Activated naive CD8-positive, alpha-beta T cell treated with anti-CD3 and anti-CD28 coated beads, Interleukin-2, amount 50 U/mL, for 24 hours (primary cell): ENCODE results near the gene TTC7B.
A peak's percentile ranks its signal among the peaks of the same experiment; 100 is the strongest.
"Not testable (repeated sequence)": the region's sequence is repeated elsewhere in the genome, so short reads cannot be mapped to it uniquely, and the experiment has no call there.

Source experiments
- ATAC-seq: fragments of 150-1000 bp; cut with Tn5 transposase; one replicate; pipeline ENCODE4 v1.10.0; 2021
- DNase-seq: peaks from one replicate; pipeline ENCODE4 v3.0.0; 2021
- H3K27ac Mint-ChIP-seq: one replicate; pipeline ENCODE4 v1.8.0; 2021; ENCODE audit warnings: mild to moderate bottlenecking, mixed read lengths
- H3K27me3 Mint-ChIP-seq: one replicate; pipeline ENCODE4 v1.8.0; 2021; ENCODE audit warnings: mixed read lengths
- H3K36me3 Mint-ChIP-seq: one replicate; pipeline ENCODE4 v1.8.0; 2021; ENCODE audit warnings: low read depth, mixed read lengths
- H3K4me1 Mint-ChIP-seq: one replicate; pipeline ENCODE4 v1.8.0; 2021; ENCODE audit warnings: mixed read lengths
- H3K4me3 Mint-ChIP-seq: one replicate; pipeline ENCODE4 v1.8.0; 2021; ENCODE audit warnings: mild to moderate bottlenecking, moderate library complexity, mixed read lengths
- H3K9me3 Mint-ChIP-seq: one replicate; pipeline ENCODE4 v1.8.0; 2021; ENCODE audit warnings: mixed read lengths

Gene TTC7B

DNA sequence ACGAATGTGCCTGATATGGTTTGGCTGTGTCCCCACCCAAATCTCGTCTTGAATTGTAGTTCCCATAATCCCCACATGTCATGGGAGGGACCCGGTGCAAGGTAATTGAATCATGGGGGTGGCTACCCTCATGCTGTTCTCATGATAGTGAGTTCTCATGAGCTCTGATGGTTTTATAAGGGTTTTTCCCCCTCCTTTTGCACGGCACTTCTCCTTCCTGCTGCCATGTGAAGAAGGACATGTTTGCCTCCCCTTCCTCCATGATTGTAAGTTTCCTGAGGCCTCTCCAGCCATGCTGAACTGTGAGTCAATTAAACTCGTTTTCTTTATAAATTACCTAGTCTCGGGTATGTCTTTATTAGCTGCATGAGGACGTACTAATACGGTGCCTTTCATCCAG, 289.7 kb downstream of the TTC7B start:
- not testable (repeated sequence) for H3K36me3 Mint-ChIP-seq, H3K4me1 Mint-ChIP-seq, H3K27ac Mint-ChIP-seq, H3K27me3 Mint-ChIP-seq, H3K4me3 Mint-ChIP-seq, ATAC-seq, DNase-seq
- H3K9me3 Mint-ChIP-seq, result peaks cover 16% of the 10 kb centered on the region

GRCh38 chr14:90525353-90526028, 290.7 kb downstream of the TTC7B start:
- not testable (repeated sequence) for H3K36me3 Mint-ChIP-seq, H3K27me3 Mint-ChIP-seq, H3K4me1 Mint-ChIP-seq, H3K4me3 Mint-ChIP-seq, DNase-seq, H3K27ac Mint-ChIP-seq
- H3K9me3 Mint-ChIP-seq, result peaks cover 16% of the 10 kb centered on the region
- ATAC-seq, result peak; percentile 53

GRCh38 chr14:90523961-90524875, 292.0 kb downstream of the TTC7B start:
- H3K27me3 Mint-ChIP-seq, result peaks cover 8% of the 10 kb centered on the region
- DNase-seq (no peak), ATAC-seq (no peak)
- H3K27ac Mint-ChIP-seq, result no peak overlapping the region
- peaks cover 16% of the 10 kb centered on the region for H3K9me3 Mint-ChIP-seq
- H3K4me1 Mint-ChIP-seq, result no peaks in the 10 kb centered on the region
- H3K4me3 Mint-ChIP-seq, result no peak overlapping the region
- peaks cover 8% of the 10 kb centered on the region for H3K36me3 Mint-ChIP-seq

GRCh38 chr14:90523544-90523943, 292.7 kb downstream of the TTC7B start:
- no peak for DNase-seq
- no peak overlapping the region for H3K4me3 Mint-ChIP-seq
- no peak overlapping the region for H3K27ac Mint-ChIP-seq
- peaks cover 16% of the 10 kb centered on the region for H3K9me3 Mint-ChIP-seq
- no peaks in the 10 kb centered on the region for H3K4me1 Mint-ChIP-seq
- peaks cover 6% of the 10 kb centered on the region for H3K36me3 Mint-ChIP-seq
- ATAC-seq, result no peak
- peaks cover 4% of the 10 kb centered on the region for H3K27me3 Mint-ChIP-seq

- no peak overlapping the region for H3K4me3 Mint-ChIP-seq
- DNase-seq (no peak), ATAC-seq (no peak)
- no peaks in the 10 kb centered on the region for H3K4me1 Mint-ChIP-seq
- no peak overlapping the region for H3K27ac Mint-ChIP-seq
- H3K9me3 Mint-ChIP-seq, result peaks cover 16% of the 10 kb centered on the region
- peaks cover 2% of the 10 kb centered on the region for H3K27me3 Mint-ChIP-seq
- peaks cover 4% of the 10 kb centered on the region for H3K36me3 Mint-ChIP-seq
Measured at GRCh38 chr14:90522571-90523191, 293.5 kb downstream of the TTC7B start.

GRCh38 chr14:90521930-90522483, 294.2 kb downstream of the TTC7B start:
- peaks cover 12% of the 10 kb centered on the region for H3K9me3 Mint-ChIP-seq
- ATAC-seq, result no peak
- H3K4me3 Mint-ChIP-seq, result no peak overlapping the region
- no peak overlapping the region for H3K27ac Mint-ChIP-seq
- peaks cover 4% of the 10 kb centered on the region for H3K36me3 Mint-ChIP-seq
- no peak for DNase-seq
- no peaks in the 10 kb centered on the region for H3K4me1 Mint-ChIP-seq
- H3K27me3 Mint-ChIP-seq, result peaks cover 2% of the 10 kb centered on the region

DNA sequence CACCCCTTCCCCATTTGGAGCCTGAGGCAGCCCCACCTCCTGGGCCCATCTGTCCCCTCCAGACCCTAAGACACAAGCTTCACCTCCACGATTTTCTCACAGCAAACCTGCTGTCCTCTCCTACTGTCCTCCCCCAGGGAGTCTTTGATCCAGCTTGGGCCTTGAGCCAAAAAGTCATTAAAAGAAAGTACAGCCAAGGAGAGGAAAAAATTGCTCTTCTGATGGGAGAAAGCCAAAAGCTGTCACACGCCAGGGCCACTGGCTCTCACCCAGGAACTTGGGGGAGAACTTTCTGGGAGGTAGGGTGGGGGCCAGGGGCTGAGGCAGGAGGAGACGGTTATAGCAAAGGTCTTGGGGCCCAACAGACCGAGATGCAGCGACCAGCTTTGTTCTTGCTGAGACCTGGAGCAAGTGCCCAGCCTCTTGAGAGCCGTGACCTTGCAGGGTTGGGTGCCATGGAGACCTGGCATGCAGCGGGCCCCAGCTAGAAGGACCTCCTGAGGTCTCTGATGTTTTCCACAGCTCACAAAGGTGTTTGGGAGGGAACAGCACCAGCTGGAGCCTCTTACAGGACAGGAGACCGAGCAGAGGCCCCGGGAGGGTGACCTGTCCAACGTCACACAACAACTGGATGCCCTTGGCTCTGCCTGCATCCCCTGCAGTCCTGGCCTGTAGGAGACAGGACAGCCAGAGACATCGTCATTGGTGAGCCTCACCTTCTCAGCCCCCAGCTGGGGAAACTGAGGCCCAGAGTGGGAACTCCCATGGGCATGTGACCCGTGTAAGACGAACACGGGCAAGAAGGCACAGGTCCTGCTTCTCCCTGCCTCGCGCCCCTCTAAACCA, 294.9 kb downstream of the TTC7B start:
- peaks cover 5% of the 10 kb centered on the region for H3K9me3 Mint-ChIP-seq
- no peak for ATAC-seq
- no peaks in the 10 kb centered on the region for H3K27me3 Mint-ChIP-seq

DNA sequence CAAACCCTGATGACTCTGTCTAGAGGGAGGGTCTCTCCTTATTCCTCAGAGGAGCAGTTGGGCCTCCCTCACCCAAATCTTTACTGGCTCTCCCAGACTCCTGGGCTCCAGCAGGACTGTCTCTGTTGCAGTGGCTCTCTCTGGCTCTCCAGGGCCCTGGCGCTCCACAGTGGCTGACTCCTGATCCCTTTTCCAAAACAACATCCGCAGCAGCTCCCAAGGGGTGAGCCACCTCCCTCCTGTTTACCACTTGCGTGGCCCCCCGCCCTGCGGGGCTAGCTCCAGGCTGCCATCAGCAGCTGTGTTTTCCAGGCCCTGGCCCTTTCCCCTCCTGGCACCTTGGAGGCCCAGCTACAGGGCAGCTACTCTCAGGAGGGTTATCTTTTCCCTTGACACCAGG, 295.9 kb downstream of the TTC7B start:
- DNase-seq (no peak), ATAC-seq (no peak)
- Mint-ChIP-seq H3K9me3 (no peaks in the 10 kb centered on the region), H3K4me1 (no peaks in the 10 kb centered on the region), H3K36me3 (no peaks in the 10 kb centered on the region), H3K27ac (no peak overlapping the region), H3K4me3 (no peak overlapping the region), H3K27me3 (no peaks in the 10 kb centered on the region)

More for the DNA sequence above, 294.9 kb downstream of the TTC7B start:
- DNase-seq, result no peak
- H3K36me3 Mint-ChIP-seq, result no peaks in the 10 kb centered on the region
- no peaks in the 10 kb centered on the region for H3K4me1 Mint-ChIP-seq
- no peak overlapping the region for H3K4me3 Mint-ChIP-seq
- H3K27ac Mint-ChIP-seq, result no peak overlapping the region

DNA sequence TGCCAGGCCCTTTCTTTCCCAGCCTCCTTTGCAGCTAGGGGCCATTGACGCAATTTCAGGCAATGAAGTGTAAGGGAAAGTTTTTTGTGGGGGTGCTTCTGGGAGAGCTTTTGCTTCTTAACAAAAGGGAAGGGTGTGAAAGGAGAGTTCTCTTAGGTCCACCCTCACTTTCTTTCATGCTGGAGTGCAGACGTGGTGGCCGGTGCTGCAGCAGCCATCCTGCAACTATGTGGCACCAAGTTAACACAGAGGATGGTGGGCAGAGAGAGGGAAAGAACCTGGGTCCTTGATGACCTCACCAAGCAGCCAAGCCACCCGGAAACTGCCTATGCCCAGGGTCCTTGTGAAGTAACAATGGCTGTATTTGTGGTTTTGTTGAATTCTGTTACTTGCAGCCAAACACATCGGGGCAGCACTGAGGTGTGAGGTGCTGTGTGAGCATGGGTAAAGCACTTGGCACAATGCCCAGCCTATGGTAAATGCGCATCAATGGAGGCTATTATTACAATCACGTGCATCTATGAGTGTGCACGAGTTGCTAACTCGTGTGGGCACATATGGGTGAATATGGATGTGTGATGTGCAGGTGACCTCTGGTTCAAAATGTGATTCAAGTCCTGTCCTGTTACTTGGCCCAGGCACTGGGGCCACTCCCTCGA, 296.8 kb downstream of the TTC7B start:
- Mint-ChIP-seq H3K4me1 (no peaks in the 10 kb centered on the region), H3K36me3 (no peaks in the 10 kb centered on the region), H3K9me3 (no peaks in the 10 kb centered on the region), H3K27me3 (no peaks in the 10 kb centered on the region), H3K4me3 (no peak overlapping the region), H3K27ac (no peak overlapping the region)
- ATAC-seq (no peak), DNase-seq (no peak)

DNA sequence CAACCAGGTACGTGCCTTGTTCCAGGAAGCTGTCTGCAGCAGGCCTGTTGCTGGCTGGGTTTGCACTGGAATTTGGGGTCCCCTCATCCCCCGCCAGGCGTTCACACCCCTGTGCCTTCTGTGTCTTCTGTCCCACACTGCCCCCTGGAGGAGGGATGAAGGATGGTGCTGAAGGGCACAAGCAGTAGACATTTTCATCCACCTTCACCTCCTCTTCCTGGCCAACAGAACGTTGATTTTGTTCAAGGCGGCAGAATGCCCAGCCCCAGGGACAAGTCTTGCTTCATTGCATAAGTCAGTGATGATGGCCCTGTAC, 297.3 kb downstream of the TTC7B start:
- Mint-ChIP-seq H3K27ac (no peak overlapping the region), H3K4me3 (no peak overlapping the region), H3K9me3 (no peaks in the 10 kb centered on the region), H3K27me3 (no peaks in the 10 kb centered on the region), H3K36me3 (no peaks in the 10 kb centered on the region), H3K4me1 (no peaks in the 10 kb centered on the region)
- DNase-seq (peak; percentile 55), ATAC-seq (peak; percentile 35)

- Mint-ChIP-seq H3K36me3 (no peaks in the 10 kb centered on the region), H3K4me1 (no peaks in the 10 kb centered on the region), H3K27ac (no peak overlapping the region), H3K27me3 (no peaks in the 10 kb centered on the region), H3K9me3 (no peaks in the 10 kb centered on the region), H3K4me3 (no peak overlapping the region)
- ATAC-seq (no peak), DNase-seq (no peak)
Measured at GRCh38 chr14:90518069-90518940, 297.9 kb downstream of the TTC7B start.

DNA sequence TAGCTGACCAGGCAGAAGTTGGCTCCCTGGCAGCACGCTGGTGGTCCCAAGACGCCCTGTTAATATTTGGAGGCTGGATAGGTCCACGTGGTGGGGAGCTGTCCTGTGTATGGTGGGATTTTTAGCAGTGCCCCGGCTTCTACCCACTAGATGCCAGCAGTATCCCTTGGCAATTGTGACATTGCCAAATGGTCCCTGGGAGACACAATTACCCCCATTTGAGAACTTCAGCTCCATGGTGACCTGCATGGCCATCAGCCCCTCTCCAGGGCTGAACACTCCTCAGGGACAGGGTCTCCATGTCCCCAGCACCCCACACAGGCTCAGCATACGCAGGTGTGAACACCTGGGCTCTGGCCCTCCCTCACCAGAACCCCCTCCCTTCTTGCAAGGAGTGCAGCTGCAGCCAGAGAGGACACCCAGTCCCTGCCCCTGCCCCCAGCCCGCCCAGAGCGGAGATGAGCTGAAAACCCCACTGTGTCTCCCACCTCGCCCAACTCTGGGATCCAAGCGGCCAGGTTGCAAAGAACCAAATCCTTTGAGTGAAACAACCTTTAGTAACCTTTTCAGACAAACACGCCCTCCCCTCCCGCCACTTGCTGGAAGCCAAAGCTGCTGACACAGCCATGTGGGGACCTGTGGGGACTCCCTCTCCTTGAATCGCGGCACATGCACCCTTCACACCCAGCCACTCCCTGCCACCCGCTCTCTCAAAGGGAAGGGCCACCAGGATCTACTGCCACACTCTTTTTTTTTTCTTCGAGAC, 299.0 kb downstream of the TTC7B start:
- H3K27me3 Mint-ChIP-seq, result no peaks in the 10 kb centered on the region
- ATAC-seq (no peak), DNase-seq (no peak)
- H3K27ac Mint-ChIP-seq, result no peak overlapping the region
- H3K4me1 Mint-ChIP-seq, result no peaks in the 10 kb centered on the region
- no peak overlapping the region for H3K4me3 Mint-ChIP-seq
- H3K36me3 Mint-ChIP-seq, result no peaks in the 10 kb centered on the region
- no peaks in the 10 kb centered on the region for H3K9me3 Mint-ChIP-seq
